Type B pancreatic cell (in vitro differentiated cells): ENCODE data around the gene SLC44A1. TPM values are rescaled to one million over a fixed set of nuclear protein-coding genes. Genes with fewer than 3 reads are reported as not detected.
"Not testable (repeated sequence)": the region's sequence is repeated elsewhere in the genome, so short reads cannot be mapped to it uniquely, and the experiment has no call there.

Source experiments
- DNase-seq: peaks from one replicate; pipeline ENCODE4 v3.0.0; 2021; ENCODE audit warnings: mixed read lengths; ENCODE audit not compliant: unreplicated experiment; ENCODE audit errors: extremely low spot score
- H3K27ac Mint-ChIP-seq: 2 replicates; pipeline ENCODE4 v1.8.0; 2021; ENCODE audit warnings: mild to moderate bottlenecking, mixed read lengths
- H3K27me3 Mint-ChIP-seq: 2 replicates; pipeline ENCODE4 v1.8.0; 2021; ENCODE audit warnings: mixed read lengths
- H3K36me3 Mint-ChIP-seq: 2 replicates; pipeline ENCODE4 v1.8.0; 2021; ENCODE audit warnings: mixed read lengths
- H3K4me1 Mint-ChIP-seq: one replicate; pipeline ENCODE4 v1.8.0; 2021; ENCODE audit warnings: mixed read lengths; ENCODE audit not compliant: unreplicated experiment
- H3K4me3 Mint-ChIP-seq: 2 replicates; pipeline ENCODE4 v1.8.0; 2021; ENCODE audit warnings: mild to moderate bottlenecking, mixed read lengths
- H3K9me3 Mint-ChIP-seq: 2 replicates; pipeline ENCODE4 v1.8.0; 2021; ENCODE audit warnings: mixed read lengths
- CTCF ChIP-seq: fragments of 200-600 bp; sonication (generic); conservative IDR thresholded peaks from 2 replicates; pipeline ENCODE4 v1.5.0; 2021; ENCODE audit warnings: antibody characterized with exemption, mild to moderate bottlenecking
- total RNA-seq: library from RNA; stranded (reverse); gene quantifications from 2 replicates; pipeline ENCODE4 v1.2.1, GENCODE V29; 2021; ENCODE audit warnings: low replicate concordance

Gene SLC44A1
- total RNA-seq, 1 donor from 2014 or later: 47.2 TPM

GRCh38 chr9:105259731-105260612 is 15.5 kb downstream of the SLC44A1 start:
- Mint-ChIP-seq H3K4me3 (peak overlapping the region; percentile 1), H3K36me3 (peaks cover 4% of the 10 kb centered on the region), H3K27ac (peak overlapping the region; percentile 65), H3K4me1 (peaks cover 28% of the 10 kb centered on the region), H3K27me3 (no peaks in the 10 kb centered on the region), H3K9me3 (peaks cover 3% of the 10 kb centered on the region)
- no peak for DNase-seq
- TF ChIP-seq CTCF: no peak

GRCh38 chr9:105262497-105262896 is 18.0 kb downstream of the SLC44A1 start:
- no peak overlapping the region for H3K27ac Mint-ChIP-seq
- peaks cover 26% of the 10 kb centered on the region for H3K4me1 Mint-ChIP-seq
- H3K36me3 Mint-ChIP-seq: peaks cover 8% of the 10 kb centered on the region
- peaks cover 3% of the 10 kb centered on the region for H3K9me3 Mint-ChIP-seq
- no peak for TF ChIP-seq CTCF
- no peak overlapping the region for H3K4me3 Mint-ChIP-seq
- no peak for DNase-seq
- H3K27me3 Mint-ChIP-seq: no peaks in the 10 kb centered on the region

GRCh38 chr9:105264380-105264779 is 19.9 kb downstream of the SLC44A1 start:
- H3K27ac Mint-ChIP-seq: peak overlapping the region; percentile 16
- peaks cover 14% of the 10 kb centered on the region for H3K4me1 Mint-ChIP-seq
- no peaks in the 10 kb centered on the region for H3K27me3 Mint-ChIP-seq
- TF ChIP-seq CTCF: no peak
- no peaks in the 10 kb centered on the region for H3K9me3 Mint-ChIP-seq
- no peak overlapping the region for H3K4me3 Mint-ChIP-seq
- no peak for DNase-seq
- H3K36me3 Mint-ChIP-seq: peaks cover 8% of the 10 kb centered on the region

GRCh38 chr9:105268254-105268653 is 23.8 kb downstream of the SLC44A1 start:
- H3K9me3 Mint-ChIP-seq, H3K27me3 Mint-ChIP-seq, H3K36me3 Mint-ChIP-seq, H3K27ac Mint-ChIP-seq, H3K4me1 Mint-ChIP-seq, DNase-seq, H3K4me3 Mint-ChIP-seq: not testable (repeated sequence)

GRCh38 chr9:105269593-105269992 is 25.1 kb downstream of the SLC44A1 start:
- Mint-ChIP-seq H3K4me1 (peaks cover 10% of the 10 kb centered on the region), H3K9me3 (no peaks in the 10 kb centered on the region), H3K27ac (no peak overlapping the region), H3K27me3 (no peaks in the 10 kb centered on the region), H3K4me3 (no peak overlapping the region), H3K36me3 (peaks cover 4% of the 10 kb centered on the region)
- DNase-seq: no peak
- no peak for TF ChIP-seq CTCF

- H3K36me3 Mint-ChIP-seq: no peaks in the 10 kb centered on the region
- no peaks in the 10 kb centered on the region for H3K9me3 Mint-ChIP-seq
- no peaks in the 10 kb centered on the region for H3K27me3 Mint-ChIP-seq
- peaks cover 10% of the 10 kb centered on the region for H3K4me1 Mint-ChIP-seq
- H3K4me3 Mint-ChIP-seq: no peak overlapping the region
- no peak overlapping the region for H3K27ac Mint-ChIP-seq
- TF ChIP-seq CTCF: no peak
- no peak for DNase-seq
Observed at GRCh38 chr9:105270711-105271110, 26.3 kb downstream of the SLC44A1 start.
